Muscle of back (tissue), 11 donors: ENCODE results near the gene OGN. TPM values are rescaled to one million over a fixed set of nuclear protein-coding genes. Genes with fewer than 3 reads are reported as not detected.

Source experiments
- DNase-seq, 3 donors: peaks; one replicate each; pipeline versions ENCODE4 v3.0.0 to v3.0.0-alpha.2; 2013
- polyA plus RNA-seq, 10 donors: library from polyadenylated mRNA; unstranded; fragments of 120-200 nt; gene quantifications; one replicate each; pipeline ENCODE4 v1.2.1, GENCODE V29; 2013; ENCODE audit not compliant: insufficient read length in 10 of 10

Gene OGN
- polyA plus RNA-seq, 10 donors = 426 to 764 (median 618) TPM

GRCh38 chr9:92353051-92353450 lies 51.3 kb downstream of the OGN start:
- DNase-seq = no peak

DNA sequence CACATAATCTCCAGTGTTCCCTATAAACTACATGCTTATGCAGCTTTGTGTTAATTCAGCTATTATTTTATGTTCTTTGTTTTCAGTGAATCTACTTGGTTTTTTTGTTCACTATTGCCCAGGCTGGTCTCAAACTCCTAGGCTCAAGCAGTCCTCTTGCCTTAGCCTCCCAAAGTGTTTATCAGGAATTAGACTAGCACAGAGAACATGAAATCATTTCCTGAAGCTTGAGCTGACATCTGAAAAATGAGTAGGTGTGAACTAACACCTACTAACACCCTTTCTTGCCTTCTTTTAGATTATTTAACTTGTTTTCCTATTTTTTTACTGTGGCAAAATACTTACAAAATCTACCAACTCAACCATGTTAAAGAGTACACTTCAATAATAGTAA lies 53.6 kb downstream of the OGN start:
- no peak for DNase-seq

DNA sequence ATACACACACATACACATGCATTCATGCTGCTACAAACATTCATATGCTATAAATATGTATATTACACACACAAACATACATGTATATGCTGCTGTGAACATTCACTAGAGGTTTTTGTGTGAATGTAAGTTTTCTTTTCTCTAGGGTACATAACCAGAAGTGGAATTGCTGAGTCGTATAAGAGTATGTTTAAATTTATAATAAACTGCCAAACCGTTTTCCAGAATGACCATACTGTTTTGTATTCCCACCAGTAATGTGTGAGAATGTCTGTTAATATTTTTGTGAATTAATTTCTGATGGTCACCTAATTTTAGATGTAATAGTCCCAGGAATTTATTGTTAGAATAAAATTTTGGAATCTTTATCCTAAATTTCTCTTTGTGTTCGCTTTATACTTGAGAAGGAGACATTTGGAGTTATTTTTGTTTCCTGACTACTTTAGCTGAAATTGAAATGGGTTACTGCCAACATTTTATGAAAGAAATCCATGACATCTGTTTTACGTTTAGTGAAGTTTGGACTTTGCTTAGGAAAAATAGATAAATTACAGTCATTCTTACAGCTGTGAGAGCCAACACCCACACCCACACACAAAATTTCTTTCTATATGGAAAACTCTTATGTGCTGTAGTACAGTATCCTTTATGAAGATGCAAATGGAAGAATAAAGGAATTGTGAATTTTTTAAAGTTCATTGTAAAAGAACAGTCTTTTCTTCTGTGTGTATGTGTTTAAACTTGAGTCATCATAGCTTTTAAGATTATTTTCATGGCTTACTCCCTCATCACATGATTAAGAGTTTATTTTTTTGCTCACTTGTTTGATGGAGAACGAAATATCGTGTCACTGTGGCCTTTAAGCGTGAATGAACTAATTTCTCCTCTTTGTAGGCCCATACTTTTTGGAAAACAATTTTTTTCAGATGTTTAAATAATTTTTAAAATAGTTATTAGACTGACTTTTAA lies 54.3 kb downstream of the OGN start:
- DNase-seq = peak; percentile 87 to 95 (median 88)

DNA sequence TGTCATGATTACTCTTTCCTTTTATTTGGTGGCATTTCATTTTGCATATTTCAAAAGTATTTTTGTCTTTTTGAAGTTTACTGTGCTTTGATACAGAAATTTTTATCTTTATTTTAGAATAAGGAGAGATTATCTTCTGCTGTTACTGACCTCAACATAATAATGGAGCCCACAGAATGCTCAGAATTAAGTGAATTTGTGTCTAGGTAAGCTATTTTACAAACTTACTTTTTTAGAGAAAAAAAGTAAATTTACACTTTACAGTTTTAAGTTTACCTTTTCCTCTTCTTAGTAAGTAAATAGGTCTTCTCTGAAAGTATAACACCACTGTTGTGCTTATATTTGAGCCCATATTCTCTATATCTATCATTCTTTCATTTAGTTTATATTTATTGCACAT lies 58.8 kb downstream of the OGN start:
- no peak for DNase-seq

DNA sequence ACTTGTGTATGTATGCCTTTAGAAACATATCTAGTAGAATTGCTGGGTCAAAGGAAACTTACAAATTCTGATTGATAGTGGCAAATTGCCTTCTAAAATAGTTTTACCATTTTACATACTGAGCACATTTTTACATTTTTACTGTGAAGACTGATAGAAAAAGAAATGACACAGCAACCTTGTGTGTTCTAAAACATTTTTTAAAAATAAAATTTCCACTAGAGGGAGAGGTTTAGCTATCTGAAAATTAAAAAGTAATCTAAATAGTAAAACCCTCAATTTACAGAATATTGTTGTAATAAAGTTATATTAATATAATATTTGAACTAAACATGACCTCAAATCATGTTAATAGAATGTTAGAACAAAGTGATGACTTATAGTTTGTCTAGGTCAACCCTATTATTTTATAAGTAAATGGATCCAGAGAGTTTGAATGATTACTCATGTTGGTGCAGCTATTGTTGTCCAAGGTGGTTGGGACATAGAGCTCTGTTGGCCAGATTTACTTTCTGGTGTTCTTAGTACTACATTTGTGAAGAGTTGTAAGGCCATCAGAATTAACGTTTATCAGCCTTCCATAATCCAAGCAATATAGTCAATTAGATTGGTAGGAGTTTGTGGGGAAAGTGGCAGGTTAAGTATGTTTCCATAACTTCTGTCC lies 61.4 kb downstream of the OGN start:
- DNase-seq = no peak

- DNase-seq = no peak
Observed at GRCh38 chr9:92341578-92341977, 62.8 kb downstream of the OGN start.

- no peak for DNase-seq
Observed at GRCh38 chr9:92333282-92333634, 71.1 kb downstream of the OGN start.

Other genes starting within 250 kb of the OGN start
- gene IARS1, start 110.9 kb downstream of the OGN start, polyA plus RNA-seq = 10 to 100 TPM; 54.6 to 80.5 (median 69.3) TPM
- gene NOL8, start 79.2 kb downstream of the OGN start, polyA plus RNA-seq = 10 to 100 TPM; 21.0 to 37.4 (median 25.5) TPM
- 1 to 10 TPM; 4.3 to 7.8 (median 5.0) TPM for gene CENPP, start 78.6 kb downstream of the OGN start, polyA plus RNA-seq
- 1 to 10 TPM; 4.5 to 7.7 (median 5.0) TPM for gene OMD, start 19.9 kb upstream of the OGN start, polyA plus RNA-seq
- gene ASPN, start 77.9 kb upstream of the OGN start, polyA plus RNA-seq = 100 to 1,000 TPM; 233 to 523 (median 412) TPM
- 10 to 100 TPM; 17.4 to 46.9 (median 22.7) TPM for gene ECM2, start 131.4 kb upstream of the OGN start, polyA plus RNA-seq